Measurements from ENCODE around the gene HES1.

Gene HES1

DNA sequence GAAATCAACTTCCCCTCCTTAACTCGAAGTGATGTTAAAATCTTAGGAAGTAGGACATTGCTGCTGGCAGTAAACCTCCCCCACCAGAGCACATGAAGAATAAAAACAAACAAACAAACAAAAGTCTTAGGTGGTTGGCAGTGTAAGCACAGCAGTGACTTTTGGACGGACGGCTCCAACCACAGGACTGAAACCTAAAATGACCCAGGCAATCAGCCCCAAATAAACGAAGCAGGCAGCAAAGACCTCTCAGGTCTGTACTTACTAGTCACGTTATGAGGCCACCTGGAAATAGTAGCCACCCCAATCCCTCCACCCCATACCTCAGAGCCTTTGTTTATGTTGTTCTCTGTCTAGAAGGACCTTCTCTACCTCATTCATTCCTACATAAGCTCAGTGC lies 33.5 kb upstream of the HES1 start:
- TF ChIP-seq, protein P1, sequence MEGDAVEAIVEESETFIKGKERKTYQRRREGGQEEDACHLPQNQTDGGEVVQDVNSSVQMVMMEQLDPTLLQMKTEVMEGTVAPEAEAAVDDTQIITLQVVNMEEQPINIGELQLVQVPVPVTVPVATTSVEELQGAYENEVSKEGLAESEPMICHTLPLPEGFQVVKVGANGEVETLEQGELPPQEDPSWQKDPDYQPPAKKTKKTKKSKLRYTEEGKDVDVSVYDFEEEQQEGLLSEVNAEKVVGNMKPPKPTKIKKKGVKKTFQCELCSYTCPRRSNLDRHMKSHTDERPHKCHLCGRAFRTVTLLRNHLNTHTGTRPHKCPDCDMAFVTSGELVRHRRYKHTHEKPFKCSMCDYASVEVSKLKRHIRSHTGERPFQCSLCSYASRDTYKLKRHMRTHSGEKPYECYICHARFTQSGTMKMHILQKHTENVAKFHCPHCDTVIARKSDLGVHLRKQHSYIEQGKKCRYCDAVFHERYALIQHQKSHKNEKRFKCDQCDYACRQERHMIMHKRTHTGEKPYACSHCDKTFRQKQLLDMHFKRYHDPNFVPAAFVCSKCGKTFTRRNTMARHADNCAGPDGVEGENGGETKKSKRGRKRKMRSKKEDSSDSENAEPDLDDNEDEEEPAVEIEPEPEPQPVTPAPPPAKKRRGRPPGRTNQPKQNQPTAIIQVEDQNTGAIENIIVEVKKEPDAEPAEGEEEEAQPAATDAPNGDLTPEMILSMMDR (conservative IDR thresholded peaks at IDR 0.05; ENCODE audit: control insufficient read depth, insufficient read depth, low read depth, low read length): no peak
- DNase-seq (ENCODE audit: low read depth): no peak
- H3K4me3 ChIP-seq (ENCODE audit: control insufficient read depth, low read depth, low read length): no peak overlapping the region

DNA sequence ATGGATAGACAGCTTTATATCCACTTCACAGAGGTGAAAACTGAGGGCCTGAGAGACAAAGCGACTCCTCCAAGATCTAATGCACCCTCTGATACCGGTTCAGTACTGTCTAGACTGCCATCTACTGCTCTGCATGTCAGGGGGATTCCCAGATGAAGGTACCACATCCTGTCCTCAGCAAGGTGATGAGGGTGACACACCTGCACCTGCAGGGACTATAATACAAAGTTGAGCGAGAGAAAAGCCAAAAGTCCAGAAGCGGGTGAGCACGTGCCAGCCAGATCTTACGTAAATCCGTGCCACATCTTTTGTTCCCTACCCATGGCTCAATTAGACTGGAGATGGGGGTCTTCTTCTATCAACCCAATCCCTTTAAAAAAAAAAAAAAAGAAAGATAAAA lies 32.4 kb upstream of the HES1 start:
- no peak overlapping the region for H3K4me3 ChIP-seq (ENCODE audit: control insufficient read depth, low read depth, low read length)
- DNase-seq (ENCODE audit: low read depth): no peak
- TF ChIP-seq, protein P1 (conservative IDR thresholded peaks at IDR 0.05; ENCODE audit: control insufficient read depth, insufficient read depth, low read depth, low read length): no peak

DNA sequence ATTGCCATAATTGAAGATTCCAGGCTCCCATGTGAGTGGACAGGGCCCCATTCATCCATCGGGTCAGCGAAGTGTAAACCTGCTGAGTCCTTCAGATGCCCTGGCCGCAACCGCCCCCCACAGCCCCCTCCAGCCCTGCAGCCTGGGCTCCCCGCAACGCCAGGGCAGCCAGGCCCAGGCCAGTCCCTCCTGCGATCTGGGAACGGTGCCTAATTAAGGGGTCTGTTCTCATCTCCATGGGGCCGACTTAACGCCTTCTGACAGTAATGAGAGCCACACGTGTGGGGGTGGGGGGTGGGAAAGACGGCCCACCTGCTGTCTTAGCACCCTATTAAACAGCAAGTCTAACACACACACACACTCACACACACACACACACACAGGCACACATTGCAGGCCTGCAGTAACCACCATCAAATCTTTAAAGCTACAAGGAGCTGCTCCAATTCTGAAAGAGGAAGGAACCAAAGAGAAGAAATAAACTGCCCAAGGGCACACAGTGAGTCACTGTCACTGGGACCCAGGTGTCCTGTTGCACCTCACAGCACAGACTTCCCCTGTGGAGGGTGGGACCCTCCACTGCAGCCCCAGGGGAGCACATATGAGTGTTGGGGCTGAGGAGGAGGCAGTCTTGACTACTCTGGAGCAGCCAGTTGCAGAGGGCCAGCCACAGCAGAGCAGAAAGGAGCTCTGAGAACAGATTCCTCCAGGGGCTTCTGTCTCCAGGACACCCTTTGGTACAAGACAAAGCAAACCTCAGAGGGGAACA lies 31.8 kb upstream of the HES1 start:
- no peak for DNase-seq (ENCODE audit: low read depth)
- TF ChIP-seq, protein P1 (conservative IDR thresholded peaks at IDR 0.05; ENCODE audit: control insufficient read depth, insufficient read depth, low read depth, low read length): no peak
- no peak overlapping the region for H3K4me3 ChIP-seq (ENCODE audit: control insufficient read depth, low read depth, low read length)

DNA sequence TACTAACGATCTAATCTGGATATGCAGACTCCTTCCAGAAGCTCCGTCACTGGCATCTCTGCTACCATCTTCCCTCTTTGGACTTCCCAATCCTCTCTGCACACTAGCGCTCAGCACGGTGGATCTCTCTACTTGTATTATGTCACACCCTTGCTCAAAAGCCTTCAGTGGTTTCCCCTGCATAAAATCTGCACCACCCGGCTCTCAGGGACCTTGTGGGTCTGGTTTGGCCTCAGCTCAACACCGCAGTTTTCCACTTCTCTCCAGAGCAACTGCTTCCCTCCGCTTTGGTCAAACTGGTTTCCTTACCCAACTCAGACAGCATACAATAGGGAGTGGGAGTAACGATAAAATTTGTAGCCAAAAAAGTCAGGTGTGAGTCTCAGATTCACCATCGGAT lies 30.7 kb upstream of the HES1 start:
- TF ChIP-seq, protein P1 (conservative IDR thresholded peaks at IDR 0.05; ENCODE audit: control insufficient read depth, insufficient read depth, low read depth, low read length): no peak
- DNase-seq (ENCODE audit: low read depth): no peak
- no peak overlapping the region for H3K4me3 ChIP-seq (ENCODE audit: control insufficient read depth, low read depth, low read length)

DNA sequence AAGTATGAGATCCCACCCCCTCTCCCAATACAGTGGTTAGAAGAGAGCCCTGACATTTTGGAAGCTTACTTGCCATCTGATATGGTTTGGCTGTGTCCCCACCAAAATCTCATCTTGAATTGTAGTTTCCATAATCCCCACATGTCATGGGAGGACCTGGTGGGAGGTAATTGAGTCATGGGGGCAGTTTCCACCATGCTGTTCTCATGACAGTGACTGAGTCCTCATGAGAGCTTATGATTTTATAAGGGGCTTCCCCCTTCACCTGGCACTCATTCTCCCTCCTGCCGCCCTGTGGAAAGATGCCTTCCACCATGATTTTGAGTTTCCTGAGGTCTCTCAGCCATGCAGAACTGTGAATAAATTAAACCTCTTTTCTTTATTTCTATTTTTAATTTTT lies 28.8 kb upstream of the HES1 start:
- TF ChIP-seq, protein P1 (conservative IDR thresholded peaks at IDR 0.05; ENCODE audit: control insufficient read depth, insufficient read depth, low read depth, low read length): no peak
- DNase-seq (ENCODE audit: low read depth): no peak

DNA sequence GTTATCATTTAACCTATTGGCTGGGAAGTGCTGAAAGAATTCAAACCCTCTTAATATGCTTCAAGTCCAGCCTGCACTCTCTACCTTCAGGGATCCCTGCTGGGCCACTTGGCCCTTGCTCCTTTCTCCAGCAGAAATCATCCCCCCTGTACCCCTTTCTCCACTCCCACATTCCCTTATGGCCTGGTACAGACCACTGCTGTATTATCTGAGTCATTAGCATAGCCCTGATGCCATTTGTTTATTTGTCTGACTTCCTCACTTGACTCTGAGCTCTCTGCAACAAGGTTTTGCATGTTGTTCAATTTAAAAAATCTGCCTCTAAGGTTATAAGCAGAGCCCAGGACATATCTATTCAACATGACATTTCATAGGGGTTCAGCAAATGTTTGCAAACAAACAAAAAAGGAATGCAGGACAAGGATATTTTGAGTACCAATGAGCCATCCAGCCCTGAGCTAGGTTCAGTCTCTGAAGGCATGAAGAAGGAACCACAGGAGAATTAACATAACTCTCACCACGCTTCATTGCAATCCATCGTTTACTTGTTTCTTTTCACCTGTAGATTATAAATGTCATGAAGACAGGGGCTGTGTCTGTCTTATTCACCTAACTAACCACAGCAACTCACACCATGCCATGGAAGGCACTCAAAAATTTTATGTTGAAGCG lies 26.6 kb upstream of the HES1 start:
- no peak for DNase-seq (ENCODE audit: low read depth)
- no peak overlapping the region for H3K4me3 ChIP-seq (ENCODE audit: control insufficient read depth, low read depth, low read length)

More for the DNA sequence above, 28.8 kb upstream of the HES1 start:
- H3K4me3 ChIP-seq (ENCODE audit: control insufficient read depth, low read depth, low read length): no peak overlapping the region

More for the DNA sequence above, 26.6 kb upstream of the HES1 start:
- TF ChIP-seq, protein P1 (conservative IDR thresholded peaks at IDR 0.05; ENCODE audit: control insufficient read depth, insufficient read depth, low read depth, low read length): no peak

Data from fibroblast of mammary gland (primary cell).